Loucy (cell line): Measurements from ENCODE around the gene ASIC4.

Experiments used
- H2AFZ ChIP-seq: fragments of 200-600 bp; sonication (generic); 2 replicates; pipeline ENCODE4 v1.6.0; 2016; ENCODE audit warnings: antibody characterized with exemption, mild to moderate bottlenecking, low read length, moderate library complexity
- H3F3A ChIP-seq: fragments of 200-600 bp; 2 replicates; pipeline ENCODE4 v1.6.0; 2016; ENCODE audit warnings: antibody characterized with exemption, low read depth, mild to moderate bottlenecking
- H3K27me3 ChIP-seq: fragments of 200-600 bp; sonication (generic); 2 replicates; pipeline ENCODE4 v1.6.1; 2014; ENCODE audit warnings: low read length, mild to moderate bottlenecking; ENCODE audit not compliant: insufficient read depth, poor library complexity, severe bottlenecking
- H3K36me3 ChIP-seq: fragments of 200-600 bp; sonication (generic); 2 replicates; pipeline ENCODE4 v1.6.1; 2016; ENCODE audit warnings: low read length; ENCODE audit not compliant: insufficient read depth
- H3K4me1 ChIP-seq: fragments of 200-600 bp; sonication (generic); 2 replicates; pipeline ENCODE4 v1.5.1; 2014; ENCODE audit warnings: low read length, mild to moderate bottlenecking; ENCODE audit not compliant: insufficient read depth, poor library complexity, severe bottlenecking
- H3K4me2 ChIP-seq: fragments of 200-600 bp; sonication (generic); 2 replicates; pipeline ENCODE4 v1.6.0; 2014; ENCODE audit warnings: antibody characterized with exemption, low read length, low read depth, mild to moderate bottlenecking; ENCODE audit not compliant: poor library complexity, severe bottlenecking
- H3K4me3 ChIP-seq: fragments of 200-600 bp; sonication (generic); 2 replicates; pipeline ENCODE4 v1.5.1; 2014; ENCODE audit warnings: low read length, mild to moderate bottlenecking, mixed read lengths; ENCODE audit not compliant: poor library complexity, severe bottlenecking
- H3K79me2 ChIP-seq: fragments of 200-600 bp; sonication (generic); 2 replicates; pipeline ENCODE4 v1.6.1; 2014; ENCODE audit warnings: low read length; ENCODE audit not compliant: insufficient read depth
- H3K9ac ChIP-seq: fragments of 200-600 bp; sonication (generic); 2 replicates; pipeline ENCODE4 v1.6.0; 2014; ENCODE audit warnings: mild to moderate bottlenecking, low read depth, low read length, moderate library complexity; ENCODE audit not compliant: poor library complexity, severe bottlenecking
- H3K9me2 ChIP-seq: fragments of 200-600 bp; sonication (generic); replicated peaks from 2 replicates; pipeline ENCODE4 v1.6.1; 2016; ENCODE audit warnings: low read depth, low read length, mixed read lengths
- H3K9me3 ChIP-seq: fragments of 200-600 bp; sonication (generic); 2 replicates; pipeline ENCODE4 v1.6.1; 2014; ENCODE audit warnings: mild to moderate bottlenecking, antibody characterized with exemption, low read length, low read depth; ENCODE audit not compliant: insufficient read depth
- H4K20me1 ChIP-seq: fragments of 200-600 bp; sonication (generic); 2 replicates; pipeline ENCODE4 v1.6.0; 2014; ENCODE audit warnings: antibody characterized with exemption, low read length, mild to moderate bottlenecking; ENCODE audit not compliant: insufficient read depth, poor library complexity, severe bottlenecking
- CTCF ChIP-seq: fragments of 200-600 bp; sonication (generic); conservative IDR thresholded peaks from 2 replicates; pipeline ENCODE4 v1.5.1; 2014; ENCODE audit warnings: mild to moderate bottlenecking, antibody characterized with exemption, low read length
- EZH2phosphoT487 ChIP-seq: fragments of 200-600 bp; IDR thresholded peaks from 2 replicates; pipeline ENCODE4 v1.6.1; 2018; ENCODE audit warnings: antibody characterized with exemption, mild to moderate bottlenecking, moderate library complexity, borderline replicate concordance

ASIC4 gene

GRCh38 chr2:219553463-219553963 is 39.2 kb downstream of the ASIC4 start:
- Histone ChIP-seq H3K4me2 (no peak overlapping the region), H3K9me2 (no peaks in the 10 kb centered on the region), H3K9ac (no peak overlapping the region), H3K27me3 (no peaks in the 10 kb centered on the region), H3K4me3 (no peak overlapping the region), H3F3A (no peaks in the 10 kb centered on the region), H2AFZ (no peak overlapping the region), H4K20me1 (no peaks in the 10 kb centered on the region), H3K36me3 (no peaks in the 10 kb centered on the region), H3K9me3 (no peaks in the 10 kb centered on the region), H3K4me1 (no peaks in the 10 kb centered on the region), H3K79me2 (no peaks in the 10 kb centered on the region)
- TF ChIP-seq CTCF (no peak), EZH2phosphoT487 (no peak)

- TF ChIP-seq CTCF (no peak), EZH2phosphoT487 (no peak)
- no peaks in the 10 kb centered on the region for H3F3A ChIP-seq
- H3K4me1 ChIP-seq, result no peaks in the 10 kb centered on the region
- H3K36me3 ChIP-seq, result no peaks in the 10 kb centered on the region
- no peaks in the 10 kb centered on the region for H3K9me2 ChIP-seq
- H3K79me2 ChIP-seq, result no peaks in the 10 kb centered on the region
- H2AFZ ChIP-seq, result no peak overlapping the region
- H3K4me2 ChIP-seq, result no peak overlapping the region
- H3K9me3 ChIP-seq, result no peaks in the 10 kb centered on the region
- H3K27me3 ChIP-seq, result no peaks in the 10 kb centered on the region
- no peak overlapping the region for H3K4me3 ChIP-seq
- no peak overlapping the region for H3K9ac ChIP-seq
- no peaks in the 10 kb centered on the region for H4K20me1 ChIP-seq
These were observed 40.1 kb downstream of the ASIC4 start for GRCh38 chr2:219554350-219554749.

GRCh38 chr2:219555956-219556355 is 41.7 kb downstream of the ASIC4 start:
- Histone ChIP-seq H2AFZ (no peak overlapping the region), H3K27me3 (no peaks in the 10 kb centered on the region), H3K4me1 (peaks cover 3% of the 10 kb centered on the region), H3K4me2 (no peak overlapping the region), H3F3A (no peaks in the 10 kb centered on the region), H3K4me3 (no peak overlapping the region), H3K9ac (no peak overlapping the region), H3K9me3 (no peaks in the 10 kb centered on the region), H4K20me1 (no peaks in the 10 kb centered on the region), H3K9me2 (no peaks in the 10 kb centered on the region), H3K36me3 (no peaks in the 10 kb centered on the region), H3K79me2 (no peaks in the 10 kb centered on the region)
- TF ChIP-seq EZH2phosphoT487, result no peak
- TF ChIP-seq CTCF, result no peak
